ENCODE results near the gene COL17A1.

The COL17A1 gene

GRCh38 chr10:103991393-103992128, 94.1 kb downstream of the COL17A1 start:
- no peaks in the 10 kb centered on the region for H3K36me3 ChIP-seq (ENCODE audit: control insufficient read depth, insufficient read depth, low read length)
- no peaks in the 10 kb centered on the region for H3K27me3 ChIP-seq (ENCODE audit: control insufficient read depth, insufficient read depth, low read length)
- no peak overlapping the region for H3K27ac ChIP-seq (ENCODE audit: low read length)
- H3K4me1 ChIP-seq (ENCODE audit: control insufficient read depth, insufficient read depth, low read length), result no peaks in the 10 kb centered on the region
- no peak overlapping the region for H3K4me3 ChIP-seq (ENCODE audit: low read length)
- no CpG with 5 or more reads among the region's 3 CpGs for WGBS (ENCODE audit: insufficient coverage, insufficient read length)
- DNase-seq (ENCODE audit: low read depth, low spot score), result no peak
- no peaks in the 10 kb centered on the region for H3K9me3 ChIP-seq (ENCODE audit: control insufficient read depth, insufficient read depth, low read length)

GRCh38 chr10:103990531-103990930, 95.1 kb downstream of the COL17A1 start:
- H3K27ac ChIP-seq (ENCODE audit: low read length), result no peak overlapping the region
- H3K9me3 ChIP-seq (ENCODE audit: control insufficient read depth, insufficient read depth, low read length), result no peaks in the 10 kb centered on the region
- H3K4me3 ChIP-seq (ENCODE audit: low read length), result no peak overlapping the region
- no CpG with 5 or more reads among the region's 1 CpG for WGBS (ENCODE audit: insufficient coverage, insufficient read length)
- no peaks in the 10 kb centered on the region for H3K36me3 ChIP-seq (ENCODE audit: control insufficient read depth, insufficient read depth, low read length)
- no peak for DNase-seq (ENCODE audit: low read depth, low spot score)
- no peaks in the 10 kb centered on the region for H3K4me1 ChIP-seq (ENCODE audit: control insufficient read depth, insufficient read depth, low read length)
- no peaks in the 10 kb centered on the region for H3K27me3 ChIP-seq (ENCODE audit: control insufficient read depth, insufficient read depth, low read length)

- Histone ChIP-seq H3K9me3 (ENCODE audit: control insufficient read depth, insufficient read depth, low read length) (no peaks in the 10 kb centered on the region), H3K4me3 (ENCODE audit: low read length) (no peak overlapping the region), H3K36me3 (ENCODE audit: control insufficient read depth, insufficient read depth, low read length) (no peaks in the 10 kb centered on the region), H3K27me3 (ENCODE audit: control insufficient read depth, insufficient read depth, low read length) (no peaks in the 10 kb centered on the region), H3K4me1 (ENCODE audit: control insufficient read depth, insufficient read depth, low read length) (no peaks in the 10 kb centered on the region), H3K27ac (ENCODE audit: low read length) (no peak overlapping the region)
- WGBS (ENCODE audit: insufficient coverage, insufficient read length), result no CpG with 5 or more reads among the region's 3 CpGs
- no peak for DNase-seq (ENCODE audit: low read depth, low spot score)
These were observed 95.6 kb downstream of the COL17A1 start for GRCh38 chr10:103990121-103990520.

GRCh38 chr10:103986360-103986759, 99.3 kb downstream of the COL17A1 start:
- no peak overlapping the region for H3K27ac ChIP-seq (ENCODE audit: low read length)
- 0 out of 2 replicates have a peak, but pooled peaks cover 1% of the 10 kb centered on the region for H3K4me1 ChIP-seq (ENCODE audit: control insufficient read depth, insufficient read depth, low read length)
- H3K9me3 ChIP-seq (ENCODE audit: control insufficient read depth, insufficient read depth, low read length), result no peaks in the 10 kb centered on the region
- no CpG with 5 or more reads among the region's 7 CpGs for WGBS (ENCODE audit: insufficient coverage, insufficient read length)
- DNase-seq (ENCODE audit: low read depth, low spot score), result no peak
- H3K4me3 ChIP-seq (ENCODE audit: low read length), result no peak overlapping the region
- H3K36me3 ChIP-seq (ENCODE audit: control insufficient read depth, insufficient read depth, low read length), result no peaks in the 10 kb centered on the region
- no peaks in the 10 kb centered on the region for H3K27me3 ChIP-seq (ENCODE audit: control insufficient read depth, insufficient read depth, low read length)

- H3K4me1 ChIP-seq (ENCODE audit: control insufficient read depth, insufficient read depth, low read length), result 0 out of 2 replicates have a peak, but pooled peaks cover 1% of the 10 kb centered on the region
- no peaks in the 10 kb centered on the region for H3K27me3 ChIP-seq (ENCODE audit: control insufficient read depth, insufficient read depth, low read length)
- DNase-seq (ENCODE audit: low read depth, low spot score), result no peak
- H3K4me3 ChIP-seq (ENCODE audit: low read length), result no peak overlapping the region
- no peaks in the 10 kb centered on the region for H3K36me3 ChIP-seq (ENCODE audit: control insufficient read depth, insufficient read depth, low read length)
- H3K9me3 ChIP-seq (ENCODE audit: control insufficient read depth, insufficient read depth, low read length), result no peaks in the 10 kb centered on the region
- no peak overlapping the region for H3K27ac ChIP-seq (ENCODE audit: low read length)
These were observed 100.0 kb downstream of the COL17A1 start for GRCh38 chr10:103985726-103986125.

- Histone ChIP-seq H3K4me1 (ENCODE audit: control insufficient read depth, insufficient read depth, low read length) (0 out of 2 replicates have a peak, but pooled peaks cover 1% of the 10 kb centered on the region), H3K36me3 (ENCODE audit: control insufficient read depth, insufficient read depth, low read length) (no peaks in the 10 kb centered on the region), H3K9me3 (ENCODE audit: control insufficient read depth, insufficient read depth, low read length) (no peaks in the 10 kb centered on the region), H3K27ac (ENCODE audit: low read length) (no peak overlapping the region), H3K4me3 (ENCODE audit: low read length) (no peak overlapping the region), H3K27me3 (ENCODE audit: control insufficient read depth, insufficient read depth, low read length) (no peaks in the 10 kb centered on the region)
- DNase-seq (ENCODE audit: low read depth, low spot score), result no peak
- no CpG with 5 or more reads among the region's 4 CpGs for WGBS (ENCODE audit: insufficient coverage, insufficient read length)
These were observed 102.2 kb downstream of the COL17A1 start for GRCh38 chr10:103983367-103983911.

- DNase-seq (ENCODE audit: low read depth, low spot score), result no peak
- WGBS (ENCODE audit: insufficient coverage, insufficient read length), result no CpG with 5 or more reads among the region's 4 CpGs
- Histone ChIP-seq H3K27me3 (ENCODE audit: control insufficient read depth, insufficient read depth, low read length) (no peaks in the 10 kb centered on the region), H3K4me3 (ENCODE audit: low read length) (no peak overlapping the region), H3K27ac (ENCODE audit: low read length) (no peak overlapping the region), H3K36me3 (ENCODE audit: control insufficient read depth, insufficient read depth, low read length) (no peaks in the 10 kb centered on the region), H3K4me1 (ENCODE audit: control insufficient read depth, insufficient read depth, low read length) (0 out of 2 replicates have a peak, but pooled peaks cover 1% of the 10 kb centered on the region), H3K9me3 (ENCODE audit: control insufficient read depth, insufficient read depth, low read length) (no peaks in the 10 kb centered on the region)
These were observed 103.0 kb downstream of the COL17A1 start for GRCh38 chr10:103982639-103983038.

All from iPS DF 6.9 (cell line).